Tibial nerve (tissue), 4 donors: ENCODE measurements around the gene WDPCP. TPM values are rescaled to one million over a fixed set of nuclear protein-coding genes. Genes with fewer than 3 reads are reported as not detected.

Source experiments
- DNase-seq, 2 donors: peaks; one replicate each; pipeline ENCODE4 v3.0.0-alpha.2; 2019; ENCODE audit warnings: low spot score in 2 of 2
- H3K27ac ChIP-seq, 4 donors: fragments of 200-600 bp; sonication (generic) in 3 of 4; one replicate each; pipeline ENCODE4 v1.5.1; 2017 to 2019; ENCODE audit warnings: mild to moderate bottlenecking in 1 of 4
- H3K27me3 ChIP-seq, 2 donors: fragments of 200-600 bp; sonication (generic) in 1 of 2; one replicate each; pipeline versions ENCODE4 v1.5.1 to v1.6.0; 2017 to 2019
- H3K36me3 ChIP-seq, 3 donors: fragments of 200-600 bp; sonication (generic); one replicate each; pipeline ENCODE4 v1.5.1; 2018 to 2019
- H3K4me1 ChIP-seq, 4 donors: fragments of 200-600 bp; sonication (generic) in 3 of 4; one replicate each; pipeline ENCODE4 v1.5.1; 2017 to 2019
- H3K4me3 ChIP-seq, 4 donors: fragments of 200-600 bp; sonication (generic) in 3 of 4; one replicate each; pipeline ENCODE4 v1.5.1; 2017 to 2019; ENCODE audit warnings: mild to moderate bottlenecking in 1 of 4, moderate library complexity in 1 of 4
- H3K9me3 ChIP-seq, 4 donors: fragments of 200-600 bp; sonication (generic) in 3 of 4; one replicate each; pipeline ENCODE4 v1.5.1; 2017 to 2019
- CTCF ChIP-seq, 5 experiments: fragments of 200-600 bp in 3 of 5; fragments of 450-650 bp in 2 of 5; sonication (generic) in 3 of 5; IDR thresholded peaks; one replicate each; pipeline ENCODE4 v1.5.1; 2016 to 2019; ENCODE audit warnings: antibody characterized with exemption in 5 of 5, mild to moderate bottlenecking in 3 of 5, moderate library complexity in 2 of 5
- EP300 ChIP-seq, 2 donors: sonication (generic); formaldehyde crosslinking; IDR thresholded peaks; one replicate each; pipeline ENCODE4 v1.6.1; 2017; ENCODE audit warnings: antibody characterized with exemption in 2 of 2, mild to moderate bottlenecking in 1 of 2
- POLR2A ChIP-seq, 2 donors: fragments of 450-650 bp; IDR thresholded peaks; one replicate each; pipeline ENCODE4 v1.6.1; 2017; ENCODE audit warnings: antibody characterized with exemption in 2 of 2, mild to moderate bottlenecking in 2 of 2, moderate library complexity in 2 of 2
- WGBS, 2 donors: methylation state at CpG; one replicate each; pipeline ENCODE4 v1.1.5; 2018; 5-methylcytosine and 5-hydroxymethylcytosine counted together
- total RNA-seq, 4 donors: library from RNA; depleted of rRNA; stranded (reverse); fragments of >200 nt; gene quantifications; one replicate each; pipeline ENCODE4 v1.1.0, GENCODE V29; 2016

The WDPCP gene
- total RNA-seq, 4 donors from 2014 or later, result 14.4 to 22.4 (median 20.4) TPM

GRCh38 chr2:63268946-63269345 lies 319.3 kb downstream of the WDPCP start:
- Histone ChIP-seq H3K27me3 (no peaks in the 10 kb centered on the region), H3K4me1 (no peaks in the 10 kb centered on the region), H3K27ac (no peak overlapping the region), H3K4me3 (no peak overlapping the region), H3K36me3 (peaks cover 0 to 4% (median 0%) of the 10 kb centered on the region in 3 donors), H3K9me3 (peaks cover 0 to 55% (median 8%) of the 10 kb centered on the region in 4 donors)
- TF ChIP-seq CTCF (IDR thresholded peaks at IDR 0.05) (no peak), EP300 (IDR thresholded peaks at IDR 0.05) (no peak), POLR2A (IDR thresholded peaks at IDR 0.05) (no peak)
- DNase-seq, result no peak

GRCh38 chr2:63261137-63261621 lies 327.1 kb downstream of the WDPCP start:
- 82 to 84% methylated on average over 2 of the region's 2 CpGs for WGBS, 2 donors
- TF ChIP-seq EP300 (IDR thresholded peaks at IDR 0.05) (no peak), CTCF (IDR thresholded peaks at IDR 0.05) (no peak), POLR2A (IDR thresholded peaks at IDR 0.05) (no peak)
- H3K4me3 ChIP-seq, result no peak overlapping the region
- H3K4me1 ChIP-seq, result no peaks in the 10 kb centered on the region
- no peaks in the 10 kb centered on the region for H3K36me3 ChIP-seq
- no peaks in the 10 kb centered on the region for H3K27me3 ChIP-seq
- no peak overlapping the region for H3K27ac ChIP-seq
- DNase-seq, result no peak
- peaks cover 0 to 4% (median 0%) of the 10 kb centered on the region in 4 donors for H3K9me3 ChIP-seq

GRCh38 chr2:63257473-63257872 lies 330.8 kb downstream of the WDPCP start:
- no peak for DNase-seq
- Histone ChIP-seq H3K27ac (no peak overlapping the region), H3K9me3 (no peaks in the 10 kb centered on the region), H3K4me3 (no peak overlapping the region), H3K27me3 (no peaks in the 10 kb centered on the region), H3K4me1 (no peaks in the 10 kb centered on the region), H3K36me3 (peaks cover 0 to 5% (median 0%) of the 10 kb centered on the region in 3 donors)
- WGBS, 2 donors, result 94% methylated on average over 2 of the region's 2 CpGs
- TF ChIP-seq POLR2A (IDR thresholded peaks at IDR 0.05) (no peak), EP300 (IDR thresholded peaks at IDR 0.05) (no peak), CTCF (IDR thresholded peaks at IDR 0.05) (no peak)

GRCh38 chr2:63249161-63249560 lies 339.1 kb downstream of the WDPCP start:
- Histone ChIP-seq H3K36me3 (no peaks in the 10 kb centered on the region), H3K4me3 (no peak overlapping the region), H3K4me1 (no peaks in the 10 kb centered on the region), H3K27me3 (no peaks in the 10 kb centered on the region), H3K27ac (no peak overlapping the region), H3K9me3 (peaks cover 0 to 2% (median 0%) of the 10 kb centered on the region in 4 donors)
- 94 to 98% methylated on average over 2 of the region's 2 CpGs for WGBS, 2 donors
- DNase-seq, result no peak
- no peak for TF ChIP-seq CTCF (IDR thresholded peaks at IDR 0.05)
- TF ChIP-seq EP300 (IDR thresholded peaks at IDR 0.05), result no peak
- TF ChIP-seq POLR2A (IDR thresholded peaks at IDR 0.05), result no peak

DNA sequence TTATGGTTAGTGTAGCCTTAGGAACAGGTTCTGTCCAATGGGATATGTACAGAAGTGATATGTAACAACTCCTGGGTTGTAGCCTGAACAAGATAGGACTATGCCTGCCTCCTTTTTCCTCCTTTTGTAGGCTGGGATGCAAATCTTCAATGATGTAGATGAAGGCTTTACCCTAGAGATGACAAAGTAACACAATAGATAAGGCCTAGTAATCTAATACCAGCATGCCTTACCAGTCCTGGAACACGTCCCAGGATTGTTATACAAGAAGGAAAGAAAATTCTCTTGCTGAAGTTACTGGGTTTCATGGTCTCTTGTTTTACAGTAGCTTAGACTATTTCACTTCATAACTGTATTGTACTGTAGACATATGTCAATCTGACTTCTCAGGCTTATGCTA lies 345.5 kb downstream of the WDPCP start:
- TF ChIP-seq CTCF (IDR thresholded peaks at IDR 0.05) (no peak), EP300 (IDR thresholded peaks at IDR 0.05) (no peak), POLR2A (IDR thresholded peaks at IDR 0.05) (no peak)
- DNase-seq, result no peak
- H3K4me1 ChIP-seq, result no peaks in the 10 kb centered on the region
- no peak overlapping the region for H3K4me3 ChIP-seq
- no peak overlapping the region for H3K27ac ChIP-seq
- H3K27me3 ChIP-seq, result no peaks in the 10 kb centered on the region
- H3K9me3 ChIP-seq, result no peaks in the 10 kb centered on the region
- H3K36me3 ChIP-seq, result no peaks in the 10 kb centered on the region
- 79 to 96% methylated on average over 1 of the region's 1 CpG for WGBS, 2 donors
